PFSK-1 (cell line): ENCODE data around the gene BTBD1.

Experiments
- SIN3A ChIP-seq: IDR thresholded peaks from 2 replicates; pipeline ENCODE4 v1.6.1; 2012; ENCODE audit warnings: mild to moderate bottlenecking, low read length, moderate library complexity, borderline replicate concordance; ENCODE audit not compliant: insufficient read depth
- TF ChIP-seq, protein P1 (sequence below), 2 experiments: IDR thresholded peaks; 2 replicates each; pipeline versions ENCODE4 v1.6.1 to v1.8.0; 2011 to 2012; ENCODE audit warnings: low read depth in 2 of 2, low read length in 2 of 2, control low read depth in 1 of 2, inconsistent platforms in 1 of 2, mild to moderate bottlenecking in 1 of 2, moderate library complexity in 1 of 2; ENCODE audit not compliant: insufficient read depth in 1 of 2

GRCh38 chr15:83016906-83017305, 50.1 kb downstream of the BTBD1 start:
- no peak for TF ChIP-seq SIN3A
- TF ChIP-seq, protein P1, sequence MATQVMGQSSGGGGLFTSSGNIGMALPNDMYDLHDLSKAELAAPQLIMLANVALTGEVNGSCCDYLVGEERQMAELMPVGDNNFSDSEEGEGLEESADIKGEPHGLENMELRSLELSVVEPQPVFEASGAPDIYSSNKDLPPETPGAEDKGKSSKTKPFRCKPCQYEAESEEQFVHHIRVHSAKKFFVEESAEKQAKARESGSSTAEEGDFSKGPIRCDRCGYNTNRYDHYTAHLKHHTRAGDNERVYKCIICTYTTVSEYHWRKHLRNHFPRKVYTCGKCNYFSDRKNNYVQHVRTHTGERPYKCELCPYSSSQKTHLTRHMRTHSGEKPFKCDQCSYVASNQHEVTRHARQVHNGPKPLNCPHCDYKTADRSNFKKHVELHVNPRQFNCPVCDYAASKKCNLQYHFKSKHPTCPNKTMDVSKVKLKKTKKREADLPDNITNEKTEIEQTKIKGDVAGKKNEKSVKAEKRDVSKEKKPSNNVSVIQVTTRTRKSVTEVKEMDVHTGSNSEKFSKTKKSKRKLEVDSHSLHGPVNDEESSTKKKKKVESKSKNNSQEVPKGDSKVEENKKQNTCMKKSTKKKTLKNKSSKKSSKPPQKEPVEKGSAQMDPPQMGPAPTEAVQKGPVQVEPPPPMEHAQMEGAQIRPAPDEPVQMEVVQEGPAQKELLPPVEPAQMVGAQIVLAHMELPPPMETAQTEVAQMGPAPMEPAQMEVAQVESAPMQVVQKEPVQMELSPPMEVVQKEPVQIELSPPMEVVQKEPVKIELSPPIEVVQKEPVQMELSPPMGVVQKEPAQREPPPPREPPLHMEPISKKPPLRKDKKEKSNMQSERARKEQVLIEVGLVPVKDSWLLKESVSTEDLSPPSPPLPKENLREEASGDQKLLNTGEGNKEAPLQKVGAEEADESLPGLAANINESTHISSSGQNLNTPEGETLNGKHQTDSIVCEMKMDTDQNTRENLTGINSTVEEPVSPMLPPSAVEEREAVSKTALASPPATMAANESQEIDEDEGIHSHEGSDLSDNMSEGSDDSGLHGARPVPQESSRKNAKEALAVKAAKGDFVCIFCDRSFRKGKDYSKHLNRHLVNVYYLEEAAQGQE (IDR thresholded peaks at IDR 0.05; ENCODE audit: insufficient read depth in 1 of 2, low read depth in 2 of 2, low read length in 2 of 2), result no peak
